Tibial nerve (tissue), 3 donors: Measurements from ENCODE around the gene LIPC.

Experiments used
- CTCF ChIP-seq, 5 experiments: fragments of 200-600 bp in 3 of 5; fragments of 450-650 bp in 2 of 5; sonication (generic) in 3 of 5; IDR thresholded peaks; one replicate each; pipeline ENCODE4 v1.5.1; 2016 to 2019; ENCODE audit warnings: antibody characterized with exemption in 5 of 5, mild to moderate bottlenecking in 3 of 5, moderate library complexity in 2 of 5
- POLR2A ChIP-seq, 2 donors: fragments of 450-650 bp; IDR thresholded peaks; one replicate each; pipeline ENCODE4 v1.6.1; 2017; ENCODE audit warnings: antibody characterized with exemption in 2 of 2, mild to moderate bottlenecking in 2 of 2, moderate library complexity in 2 of 2

- no peak for TF ChIP-seq CTCF (IDR thresholded peaks at IDR 0.05)
- TF ChIP-seq POLR2A (IDR thresholded peaks at IDR 0.05), result no peak
Observed at GRCh38 chr15:58549785-58550074, 117.9 kb downstream of the LIPC start.
